ENCODE results near the gene CACNB2.

The CACNB2 gene

GRCh38 chr10:18473424-18474117 is 333.3 kb downstream of the CACNB2 start:
- DNase-seq, result no peak

DNA sequence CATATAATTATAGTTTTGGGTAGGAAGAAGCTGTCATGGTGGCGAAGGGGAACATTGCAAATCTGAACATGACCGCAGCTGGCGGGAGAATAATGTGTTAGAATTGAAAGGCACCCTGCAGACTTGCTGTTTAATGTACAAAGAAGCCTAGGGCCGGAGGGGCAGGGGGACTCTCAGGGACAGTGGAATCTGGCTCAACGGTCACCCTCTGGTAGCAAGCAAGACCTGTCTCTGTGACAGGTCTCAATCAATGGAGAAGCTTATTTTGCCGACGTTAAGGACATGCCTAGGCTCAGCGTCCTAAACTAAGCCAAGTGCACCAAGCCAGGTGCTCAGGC is 333.9 kb downstream of the CACNB2 start:
- no peak for DNase-seq

- DNase-seq, result no peak
Measured at GRCh38 chr10:18476076-18476647, 335.9 kb downstream of the CACNB2 start.

GRCh38 chr10:18478354-18478753 is 338.1 kb downstream of the CACNB2 start:
- no peak for DNase-seq

DNA sequence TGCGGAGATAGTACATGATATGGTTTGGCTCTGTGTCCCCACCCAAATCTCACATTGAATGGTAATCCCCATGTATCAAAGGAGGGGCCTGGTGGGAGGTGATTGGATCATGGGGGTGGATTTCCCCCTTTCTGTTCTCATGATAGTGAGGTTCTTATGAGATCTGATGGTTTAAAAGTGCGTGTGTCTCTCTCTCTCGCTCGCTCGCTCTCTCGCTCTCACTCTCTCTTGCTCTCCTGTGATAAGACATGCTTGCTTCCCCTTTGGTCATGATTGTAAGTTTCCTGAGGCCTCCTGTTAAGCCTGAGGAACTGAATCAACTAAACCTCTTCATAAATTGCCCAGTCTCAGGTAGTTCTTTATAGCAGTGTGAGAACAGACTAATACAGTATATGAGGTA is 339.3 kb downstream of the CACNB2 start:
- no peak for DNase-seq

DNA sequence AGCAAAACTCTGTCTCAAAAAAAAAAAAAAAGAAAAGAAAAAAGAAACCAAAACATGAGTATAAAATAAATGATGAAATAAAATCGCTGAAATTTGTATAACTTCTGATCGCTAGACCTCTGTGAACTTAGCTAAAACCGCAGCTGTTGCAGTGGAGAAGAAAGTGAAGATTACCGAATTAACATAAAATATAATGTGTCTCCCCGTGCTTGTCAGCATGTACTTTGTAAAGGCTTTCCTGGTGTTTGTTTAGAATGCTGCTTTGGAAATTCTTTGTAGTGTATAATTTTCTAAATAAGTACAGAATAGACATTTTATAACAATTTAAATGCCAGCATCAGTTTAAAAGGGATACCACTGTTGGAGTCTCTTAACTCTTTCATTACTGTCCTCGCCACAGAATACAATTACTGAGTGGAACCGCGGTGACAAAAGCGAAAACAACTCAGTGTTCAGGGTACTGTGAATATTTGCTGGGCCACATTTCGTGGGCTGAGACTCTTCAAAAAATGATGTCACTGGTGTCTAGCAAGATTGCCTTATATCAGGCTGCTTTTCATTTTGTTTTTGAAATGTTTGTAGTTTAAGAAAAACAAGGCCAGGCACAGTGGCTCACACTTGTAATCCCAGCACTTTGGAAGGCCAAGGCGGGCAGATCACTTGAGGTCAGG is 343.4 kb downstream of the CACNB2 start:
- no peak for DNase-seq

DNA sequence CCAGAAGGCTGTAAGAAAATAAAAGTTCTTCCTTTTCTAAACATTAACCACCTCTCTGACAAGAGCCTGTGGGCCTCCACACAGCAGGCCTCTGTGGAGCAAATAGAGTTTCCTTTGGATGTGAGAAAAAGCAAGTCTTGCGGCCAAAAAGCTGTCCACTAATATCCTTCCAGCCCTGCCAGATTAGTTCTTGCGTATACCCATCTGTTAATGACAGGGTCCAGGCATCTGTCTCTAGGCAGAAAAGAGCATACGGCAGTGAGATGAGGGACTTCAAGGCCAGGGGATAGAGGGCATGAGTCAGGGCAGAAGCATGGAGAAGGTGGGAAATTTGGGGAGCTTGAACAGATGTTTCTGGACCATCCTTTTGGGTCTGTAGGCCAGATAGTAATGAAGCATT is 346.2 kb downstream of the CACNB2 start:
- no peak for DNase-seq

DNA sequence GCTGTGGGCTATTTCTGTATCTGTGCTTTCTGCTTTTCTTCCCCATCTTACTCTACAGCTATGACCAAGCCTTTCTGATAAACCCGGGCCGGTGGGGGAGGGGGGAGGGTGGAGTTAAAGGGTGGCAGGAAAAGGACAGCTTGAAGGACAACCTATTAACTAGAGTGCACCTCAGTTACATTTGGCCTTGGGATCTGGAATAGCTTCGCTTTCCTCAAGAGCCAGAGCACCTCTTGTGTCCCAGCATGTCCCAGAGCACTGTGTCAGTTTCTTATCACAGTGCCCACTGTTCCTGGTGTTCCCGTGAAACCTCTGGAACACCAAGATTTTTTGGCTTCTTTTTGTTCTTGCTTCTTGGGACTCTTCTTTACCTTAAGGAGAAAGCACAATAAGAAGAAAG is 350.5 kb downstream of the CACNB2 start:
- DNase-seq, result no peak

DNA sequence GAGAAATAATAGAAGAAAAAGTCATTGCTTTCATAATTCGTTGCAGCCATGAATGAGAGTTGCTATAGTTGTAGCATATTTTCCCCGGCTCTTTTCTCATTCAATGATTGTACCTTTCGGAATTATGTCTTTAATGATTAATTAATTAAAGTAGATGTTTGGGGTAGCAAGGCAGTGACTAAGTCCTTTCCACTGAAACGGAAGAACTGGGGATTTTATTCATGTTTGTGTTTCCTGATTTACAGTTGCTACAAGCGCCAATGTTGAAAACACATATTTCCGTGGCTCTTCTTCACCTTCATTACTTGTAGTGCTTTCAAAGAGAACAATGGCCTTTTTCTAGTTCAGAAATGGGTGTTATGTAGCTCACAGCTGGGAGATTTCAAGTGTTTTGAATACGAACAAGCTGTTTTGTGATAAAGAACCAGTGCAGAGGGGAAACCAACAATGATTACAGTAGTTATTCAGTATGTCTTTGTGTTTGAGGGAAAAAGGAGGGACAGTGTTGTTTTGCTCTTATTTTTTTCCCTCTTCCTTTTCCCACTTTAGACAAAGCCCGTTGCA is 357.7 kb downstream of the CACNB2 start:
- no peak for DNase-seq

DNA sequence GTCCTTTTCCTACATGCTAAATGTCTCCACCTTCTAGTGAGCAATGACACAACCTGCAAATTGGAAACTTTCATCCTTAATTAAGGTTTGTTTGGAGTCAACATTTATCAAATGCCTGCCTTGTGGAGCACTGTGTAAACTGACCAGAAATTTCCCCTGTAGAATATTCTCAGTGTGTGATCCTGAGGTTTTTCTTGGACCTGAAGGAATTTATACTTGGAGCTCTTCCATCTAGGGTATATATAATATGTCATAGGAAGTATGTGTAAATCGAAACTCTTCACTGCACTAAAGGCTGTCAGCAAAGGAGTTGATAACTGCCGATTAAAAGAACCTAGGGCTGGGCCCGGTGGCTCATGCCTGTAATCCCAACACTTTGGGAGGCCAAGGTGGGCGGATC is 358.8 kb downstream of the CACNB2 start:
- no peak for DNase-seq

GRCh38 chr10:18500576-18500975 is 360.4 kb downstream of the CACNB2 start:
- no peak for DNase-seq

DNA sequence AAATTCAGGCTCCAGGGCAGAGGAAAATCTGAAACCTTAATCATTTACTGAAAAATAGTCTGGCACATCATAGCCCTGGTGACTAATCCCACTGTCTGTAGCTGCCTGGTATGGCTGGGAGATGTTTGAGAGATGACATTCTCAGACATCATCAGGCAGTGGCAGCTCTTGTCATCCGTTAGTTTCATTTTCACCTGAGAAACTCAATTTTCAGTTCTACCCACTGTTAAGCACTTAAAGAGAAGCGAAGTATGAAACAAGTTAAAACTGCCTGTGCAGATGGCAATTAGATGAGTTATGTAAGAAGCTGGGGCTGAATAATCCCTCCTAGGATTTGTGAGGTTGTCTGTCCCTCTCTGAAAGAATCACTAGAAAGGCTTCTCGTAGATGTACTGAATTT is 361.0 kb downstream of the CACNB2 start:
- no peak for DNase-seq

- DNase-seq, result no peak
Measured at GRCh38 chr10:18501629-18502028, 361.4 kb downstream of the CACNB2 start.

DNA sequence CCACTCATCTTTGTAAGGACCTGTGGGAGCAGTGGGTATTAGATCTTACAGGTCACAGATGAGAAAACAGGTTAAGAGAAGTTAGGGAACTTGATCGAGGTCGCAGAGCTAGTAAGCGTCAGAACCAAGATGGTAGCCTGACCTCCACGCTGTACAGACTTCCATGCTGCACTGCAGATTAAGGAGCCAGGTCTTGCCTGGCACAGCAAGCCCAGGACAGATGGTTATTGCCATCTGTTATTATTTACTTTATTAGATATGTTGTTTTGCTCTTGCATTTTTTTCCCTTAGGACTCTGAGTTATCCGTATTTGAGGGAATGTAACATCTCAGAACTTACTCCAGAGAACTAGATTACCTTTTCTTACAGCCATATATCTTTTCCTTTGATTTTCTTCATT is 363.9 kb downstream of the CACNB2 start:
- DNase-seq, result no peak

- DNase-seq, result no peak
Measured at GRCh38 chr10:18505456-18506118, 365.4 kb downstream of the CACNB2 start.

- DNase-seq, result no peak
Measured at GRCh38 chr10:18508587-18508986, 368.4 kb downstream of the CACNB2 start.

GRCh38 chr10:18514537-18514936 is 374.3 kb downstream of the CACNB2 start:
- DNase-seq, result no peak

GRCh38 chr10:18516851-18517250 is 376.6 kb downstream of the CACNB2 start:
- DNase-seq, result no peak

- DNase-seq, result no peak
Measured at GRCh38 chr10:18523025-18523424, 382.8 kb downstream of the CACNB2 start.

DNA sequence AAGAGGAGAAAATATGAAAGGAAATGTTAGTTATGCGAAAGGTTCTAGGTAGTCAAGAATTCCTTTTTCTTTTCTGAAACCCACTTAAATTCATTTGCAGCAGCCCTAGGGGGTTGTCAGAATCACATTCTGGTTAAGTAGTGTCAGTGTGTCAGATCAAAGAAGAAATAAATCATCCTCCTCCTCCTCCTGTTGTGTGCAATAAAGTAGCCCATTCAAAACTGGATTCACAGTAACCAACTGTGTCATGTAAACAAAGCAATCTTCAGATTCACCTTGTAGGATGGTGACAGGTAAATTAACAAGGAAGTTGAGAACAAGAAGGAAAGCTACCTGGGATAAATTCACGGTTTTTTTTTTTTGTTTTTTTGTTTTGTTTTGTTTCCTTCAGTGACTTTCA is 383.6 kb downstream of the CACNB2 start:
- DNase-seq, result no peak

- DNase-seq, result no peak
Measured at GRCh38 chr10:18527687-18528086, 387.5 kb downstream of the CACNB2 start.

DNA sequence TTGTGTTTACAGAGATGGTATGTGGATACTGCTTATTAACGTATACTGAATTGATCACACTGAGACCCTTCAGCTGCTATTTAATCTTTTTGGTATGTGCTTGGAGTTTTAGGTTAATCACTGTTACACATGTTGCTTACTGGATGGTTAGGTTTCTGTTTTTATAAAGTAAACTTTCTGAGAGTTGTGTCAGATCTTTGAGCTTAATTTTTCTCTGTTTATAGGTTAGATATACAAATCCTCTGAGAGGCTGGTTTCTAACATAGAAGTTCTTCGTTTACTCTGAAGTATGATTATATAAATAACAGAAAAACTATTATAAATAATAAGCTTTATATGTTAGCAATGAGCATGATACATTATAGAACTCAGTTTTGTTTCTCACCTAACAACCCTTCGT is 388.1 kb downstream of the CACNB2 start:
- no peak for DNase-seq

DNA sequence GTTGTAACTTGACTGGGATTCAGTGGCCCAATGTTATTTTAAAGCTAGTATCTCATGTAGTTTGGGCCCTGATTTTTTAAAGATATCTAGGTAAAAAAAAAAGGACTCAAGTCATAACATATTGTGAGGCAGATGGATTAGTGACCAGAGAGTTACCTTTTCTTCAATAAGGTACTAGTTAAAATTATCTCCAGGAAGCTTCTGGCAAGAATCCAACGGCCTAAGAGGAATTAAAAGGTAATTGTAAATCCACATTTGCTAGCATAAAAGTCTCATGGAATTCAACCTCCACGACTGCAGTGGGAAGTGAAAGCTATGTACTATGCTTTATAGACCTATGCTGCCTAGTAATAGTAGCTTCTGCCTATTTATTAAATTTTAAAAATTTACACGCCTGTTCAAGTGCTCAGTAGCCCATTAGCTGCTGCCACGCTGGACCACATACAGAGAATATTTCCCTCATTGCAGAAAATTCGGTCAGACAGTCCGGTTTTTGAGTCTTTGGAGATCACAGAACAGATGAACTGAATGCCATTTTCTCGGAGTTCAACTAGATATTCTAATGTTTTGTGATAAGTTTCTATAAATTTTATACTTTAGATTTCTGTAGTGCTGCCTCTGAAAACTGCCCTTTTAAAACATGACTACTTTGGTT is 392.8 kb downstream of the CACNB2 start:
- no peak for DNase-seq
